NCI-H345 treated with DMSO at 0.1 percent for 48 hours (cell line): ENCODE data around the gene PTPRT.

Source experiments
- DNase-seq: peaks from one replicate; lab custom pipeline; 2025; ENCODE audit not compliant: unreplicated experiment; lab: John Stamatoyannopoulos, UW

The PTPRT gene

GRCh38 chr20:42346189-42347170 lies 843.2 kb downstream of the PTPRT start:
- DNase-seq, result no peak

DNA sequence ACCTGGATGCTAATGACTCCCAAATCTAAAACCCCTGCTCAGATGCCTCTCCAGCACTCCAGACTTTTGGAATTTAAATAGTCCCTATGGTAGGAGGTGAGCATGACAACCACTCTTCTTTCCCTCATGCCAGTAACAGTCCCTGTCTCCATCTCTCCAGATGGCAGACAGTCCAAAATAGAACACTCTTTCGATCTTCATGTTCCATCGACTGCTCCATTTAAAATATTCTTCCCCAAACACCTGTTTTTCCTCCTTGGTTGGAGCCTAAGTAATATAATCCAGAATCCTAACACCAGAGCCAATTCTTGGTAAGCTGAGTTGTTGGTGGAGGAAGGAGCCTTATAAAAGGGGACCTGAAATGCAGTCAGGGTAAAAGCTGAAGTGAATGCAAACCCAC lies 848.1 kb downstream of the PTPRT start:
- no peak for DNase-seq

DNA sequence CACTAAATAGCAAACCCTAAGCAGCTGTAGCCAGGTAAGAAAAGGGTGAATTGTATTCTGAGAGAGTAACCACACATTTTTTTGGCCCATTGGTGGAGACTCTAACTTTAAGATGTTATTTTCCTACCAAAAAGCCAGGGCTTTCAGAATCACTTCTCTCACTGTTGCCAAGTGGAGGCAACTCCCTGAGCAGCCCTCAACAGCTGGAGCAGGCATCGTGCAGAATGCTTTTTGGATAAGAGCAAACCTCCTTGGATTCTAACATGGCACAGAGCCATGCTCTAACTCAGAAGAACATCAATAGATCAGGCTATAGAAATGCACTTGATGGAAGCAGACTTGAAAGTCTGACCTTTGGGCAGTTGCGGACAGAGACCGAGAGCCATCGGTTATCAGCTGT lies 849.3 kb downstream of the PTPRT start:
- DNase-seq, result no peak

DNA sequence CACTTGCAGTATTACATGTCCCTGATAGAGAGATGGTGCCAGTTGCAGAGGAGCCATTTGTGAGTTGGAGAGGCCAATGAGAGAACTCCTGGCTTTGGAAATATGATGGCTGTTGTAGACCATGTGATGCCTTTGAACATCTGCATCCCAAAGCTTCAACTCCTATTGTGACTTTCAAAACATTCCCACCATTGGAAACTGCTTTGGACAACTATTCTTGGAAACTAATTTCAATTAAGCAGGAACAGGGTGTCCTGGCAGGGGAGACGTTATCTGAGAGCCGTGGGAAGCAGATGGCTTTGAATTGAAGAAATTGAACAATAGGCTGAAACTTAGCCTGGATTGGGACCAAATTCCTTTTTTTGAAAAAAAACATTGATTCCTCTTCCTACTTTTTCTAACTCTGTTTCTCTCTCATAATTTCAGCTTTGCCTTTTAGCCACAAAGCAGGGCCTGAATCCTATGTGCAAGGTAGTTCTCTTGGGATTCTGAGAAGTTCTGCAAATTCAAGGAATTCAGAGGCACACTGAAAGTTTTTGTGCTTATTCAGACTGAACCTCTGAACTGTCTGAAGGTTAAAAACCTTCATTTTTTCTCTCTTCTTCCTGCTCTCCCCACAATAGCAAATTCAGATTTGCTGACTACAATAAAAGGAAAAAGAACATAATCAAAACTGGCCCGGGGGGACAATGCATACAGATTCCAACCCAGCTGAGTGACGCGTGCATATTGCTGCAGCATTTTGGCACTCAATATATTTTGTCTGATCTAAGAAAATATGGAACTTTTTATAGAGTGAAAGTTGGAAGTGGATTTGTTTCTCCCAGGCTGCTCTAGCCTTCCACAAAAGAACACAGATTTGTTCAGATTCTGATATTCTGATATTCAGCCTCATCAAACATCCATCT lies 851.2 kb downstream of the PTPRT start:
- DNase-seq, result no peak

DNA sequence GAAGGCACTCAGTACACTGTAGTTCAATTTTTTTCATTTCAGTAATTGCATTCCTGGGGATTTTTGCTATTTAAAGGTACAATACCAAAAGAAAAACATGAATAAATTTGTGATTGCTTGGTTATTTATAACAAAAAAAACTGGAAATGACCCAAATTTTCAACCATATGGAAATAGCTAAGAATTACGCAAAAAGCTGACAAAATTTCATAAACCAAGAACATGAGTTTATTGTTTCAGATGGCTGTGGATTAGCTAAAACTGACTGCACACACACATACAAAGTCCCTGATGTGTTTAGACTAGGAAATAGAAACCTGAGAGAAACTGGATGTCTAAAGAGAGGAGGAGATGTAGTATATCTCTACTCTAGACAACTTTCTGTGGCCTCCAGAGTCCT lies 853.1 kb downstream of the PTPRT start:
- no peak for DNase-seq

DNA sequence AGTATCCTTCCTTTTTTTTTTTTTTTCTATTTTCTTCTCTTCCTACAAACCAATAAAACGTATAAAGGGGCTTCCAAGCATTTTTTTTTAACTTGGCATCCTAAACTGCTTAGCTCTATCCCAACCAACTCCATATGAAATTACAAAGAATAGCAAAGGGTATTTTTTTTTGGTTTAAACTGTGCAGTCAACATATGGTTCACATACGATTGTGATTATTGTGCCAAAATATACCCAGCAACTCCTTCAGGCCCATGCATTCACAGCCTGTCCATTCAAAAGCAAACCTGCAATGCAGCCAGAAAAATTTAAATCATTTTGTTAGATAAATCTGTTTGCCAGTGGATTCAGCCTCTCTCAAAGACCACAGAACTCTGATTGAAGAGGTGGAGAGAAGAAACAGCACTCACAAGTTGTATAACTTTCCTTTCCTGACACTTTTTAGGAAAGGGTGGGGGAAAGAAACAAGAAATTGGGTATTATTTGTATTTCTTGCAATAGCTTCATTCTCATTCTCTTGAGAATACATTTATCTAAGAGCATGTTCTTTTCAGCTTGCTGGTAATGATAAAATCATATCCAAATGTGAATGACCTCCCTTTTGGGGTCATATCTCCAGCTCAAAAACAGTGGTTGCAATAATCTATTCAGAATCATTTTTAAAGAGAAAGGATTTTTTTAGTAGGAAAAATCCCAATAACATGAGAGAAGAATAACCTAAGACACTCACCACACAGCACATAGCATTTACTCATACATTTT lies 870.3 kb downstream of the PTPRT start:
- no peak for DNase-seq

- DNase-seq, result no peak
Observed at GRCh38 chr20:42313704-42314103, 876.0 kb downstream of the PTPRT start.

DNA sequence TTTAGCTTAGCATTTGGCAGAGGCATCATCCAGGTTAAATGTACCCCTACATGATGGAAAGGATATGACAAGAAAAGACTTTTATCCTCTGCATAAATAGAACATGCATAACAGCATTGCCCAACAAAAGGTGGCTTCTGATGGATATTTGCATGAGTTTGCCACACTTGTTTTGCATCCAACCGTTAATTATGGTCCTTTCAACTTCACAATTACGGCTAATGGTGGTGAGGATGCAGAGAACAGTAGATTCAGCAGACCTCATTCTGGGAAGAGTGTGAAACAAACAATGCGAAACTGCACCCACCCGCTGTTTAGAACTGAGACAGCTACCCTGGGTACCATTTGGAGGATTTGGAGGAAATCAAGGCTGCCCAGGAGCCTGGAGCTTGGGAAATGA lies 880.7 kb downstream of the PTPRT start:
- DNase-seq, result peak; percentile 99

DNA sequence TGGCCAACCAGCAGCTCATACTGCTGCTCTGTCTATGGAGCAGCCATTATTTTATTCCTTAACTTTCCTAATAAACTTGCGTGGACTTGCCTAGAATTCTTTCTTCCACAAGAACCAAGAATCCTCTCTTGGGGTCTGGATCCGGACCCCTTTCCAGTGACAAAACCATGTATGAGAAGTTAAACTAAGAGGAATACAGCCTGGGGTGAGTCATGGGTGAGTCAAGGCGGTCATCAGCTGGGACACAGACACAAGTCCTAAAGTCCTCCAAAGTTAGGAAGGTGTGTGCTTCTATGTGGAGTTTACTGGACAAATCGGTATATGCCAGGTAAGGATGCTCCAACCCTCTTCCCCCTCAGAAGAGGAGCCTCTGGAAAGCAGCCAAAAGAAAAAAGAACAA lies 881.5 kb downstream of the PTPRT start:
- DNase-seq, result no peak

- DNase-seq, result no peak
Observed at GRCh38 chr20:42295592-42295991, 894.1 kb downstream of the PTPRT start.

DNA sequence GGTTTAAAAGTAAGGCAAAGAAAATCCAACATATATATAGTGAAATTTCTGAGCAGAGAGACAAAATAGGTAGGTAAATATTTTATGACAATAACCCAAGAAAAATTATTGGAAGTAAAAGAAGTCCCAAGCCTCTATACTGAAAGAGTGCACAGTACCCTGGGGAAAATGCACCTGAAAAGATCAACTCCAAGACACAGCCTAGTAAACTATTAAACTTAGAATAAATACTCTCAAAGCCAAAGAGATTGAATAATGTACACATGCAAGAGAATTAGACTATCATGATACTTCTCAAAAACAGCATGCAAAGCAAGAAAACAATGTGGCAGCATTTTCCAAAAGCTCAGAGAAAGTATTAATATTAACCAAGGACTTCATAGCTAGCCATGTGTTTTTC lies 894.7 kb downstream of the PTPRT start:
- DNase-seq, result no peak

- DNase-seq, result no peak
Observed at GRCh38 chr20:42281801-42282200, 907.9 kb downstream of the PTPRT start.

- peak; percentile 100 for DNase-seq
Observed at GRCh38 chr20:42276718-42277602, 912.7 kb downstream of the PTPRT start.

- DNase-seq, result no peak
Observed at GRCh38 chr20:42274986-42275385, 914.7 kb downstream of the PTPRT start.

DNA sequence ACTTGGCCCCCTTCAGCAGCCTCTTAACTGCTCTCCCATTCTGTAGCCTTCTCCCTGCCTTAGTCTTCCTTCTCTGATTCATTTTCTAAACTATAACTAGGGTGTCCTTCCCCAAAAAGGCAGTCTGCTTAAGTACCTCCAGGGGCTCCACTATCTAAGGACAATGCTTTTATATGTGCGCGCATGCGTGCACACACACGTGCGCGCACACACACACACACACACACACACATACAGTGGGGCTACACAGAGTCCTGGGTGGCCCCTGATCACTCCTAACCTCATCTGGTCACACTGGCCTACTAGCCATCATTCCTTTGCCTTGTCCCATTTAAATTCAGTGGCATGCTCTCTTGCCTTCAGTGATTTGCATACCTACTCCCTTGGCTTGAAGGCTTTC lies 917.2 kb downstream of the PTPRT start:
- no peak for DNase-seq

- no peak for DNase-seq
Observed at GRCh38 chr20:42270539-42270938, 919.2 kb downstream of the PTPRT start.

DNA sequence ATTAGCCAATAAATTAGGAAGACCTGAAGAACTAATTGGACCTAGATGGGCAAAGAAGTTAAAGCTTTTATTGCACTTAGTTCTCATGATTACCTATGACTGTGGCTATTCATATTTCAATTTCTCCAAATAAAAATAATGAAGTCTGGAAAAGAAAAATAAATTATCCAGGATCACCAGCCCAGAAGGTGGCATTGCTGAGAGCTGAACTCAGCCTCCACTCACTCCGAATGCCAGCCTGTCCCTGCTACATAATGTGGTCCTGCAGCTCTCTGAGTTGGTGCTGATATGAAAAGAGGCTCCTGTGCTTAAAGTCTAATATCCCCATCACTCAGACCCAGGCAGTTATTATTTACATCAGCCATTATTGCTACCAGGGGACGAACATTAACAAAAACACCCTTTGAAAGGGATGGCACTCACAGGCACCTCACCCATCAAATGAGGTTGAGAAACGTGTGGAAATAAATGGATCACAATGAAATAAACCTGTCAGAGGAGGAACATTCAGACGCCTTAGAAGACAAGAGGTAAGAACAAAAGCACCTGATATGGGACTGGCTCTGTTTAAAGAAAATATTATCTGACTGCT lies 921.8 kb downstream of the PTPRT start:
- no peak for DNase-seq

GRCh38 chr20:42261766-42262270 lies 927.9 kb downstream of the PTPRT start:
- no peak for DNase-seq

DNA sequence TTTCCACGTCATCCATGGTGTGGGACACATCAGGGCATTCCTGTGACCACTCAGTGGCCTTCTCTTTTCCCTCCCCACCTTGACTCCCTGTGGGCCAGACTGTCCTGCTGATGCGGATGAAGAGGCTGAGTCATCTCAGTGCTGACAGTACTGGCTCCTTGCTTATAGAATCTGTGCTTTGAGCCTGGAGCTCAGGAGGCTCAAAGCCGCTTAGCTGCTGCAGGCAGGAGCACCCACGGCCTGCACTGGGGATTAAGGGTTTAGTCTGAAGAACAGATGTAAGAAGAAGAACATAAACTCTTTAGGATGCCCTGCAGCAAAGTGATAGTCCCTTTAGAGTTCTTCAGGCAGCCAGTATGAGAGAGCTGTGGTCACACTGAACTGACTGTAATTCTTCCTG lies 929.5 kb downstream of the PTPRT start:
- no peak for DNase-seq

DNA sequence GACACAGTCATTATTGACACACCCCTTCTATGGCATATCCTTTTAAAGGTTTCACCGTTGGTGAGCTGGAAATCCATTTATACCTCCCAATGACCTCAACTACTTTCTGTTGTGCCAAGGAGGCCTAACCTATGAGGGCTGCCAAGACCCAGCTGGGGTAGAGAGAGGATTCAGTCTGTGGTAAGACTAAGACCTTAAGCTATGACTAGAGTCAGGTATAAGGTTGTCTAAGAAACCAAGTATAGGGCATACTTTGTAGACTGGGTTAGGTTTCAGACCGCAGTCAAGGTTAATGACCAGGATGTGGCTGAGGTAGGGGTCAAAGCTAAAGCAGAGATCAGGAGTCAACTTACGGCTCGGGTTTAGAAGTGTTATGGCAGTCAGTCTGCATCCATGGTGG lies 930.3 kb downstream of the PTPRT start:
- DNase-seq, result no peak
